ENCODE data around the gene ESM1.
A peak's percentile ranks its signal among the peaks of the same experiment; 100 is the strongest.

Gene ESM1

DNA sequence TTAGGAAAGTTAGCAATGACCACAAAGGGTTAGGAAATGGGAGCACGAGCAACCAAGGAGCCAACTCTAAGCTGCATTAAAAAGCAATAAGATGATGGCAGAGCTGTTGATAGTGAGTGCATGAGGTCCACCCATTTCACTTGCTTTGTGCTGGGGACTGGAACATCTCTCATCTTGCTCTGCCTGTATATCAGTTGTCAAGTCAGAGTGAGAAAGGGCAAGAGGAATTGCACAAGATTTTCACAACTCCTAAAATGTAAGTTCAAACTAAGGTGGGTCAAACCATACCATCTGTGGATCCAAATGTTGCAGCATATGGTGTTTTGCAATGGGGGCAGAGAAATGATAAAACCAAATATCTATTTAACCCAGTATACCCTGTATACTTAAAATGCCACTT lies 2.8 kb upstream of the ESM1 start:
- no peak for DNase-seq (ENCODE audit: extremely low read depth in 1 of 2, low read depth in 1 of 2)

DNA sequence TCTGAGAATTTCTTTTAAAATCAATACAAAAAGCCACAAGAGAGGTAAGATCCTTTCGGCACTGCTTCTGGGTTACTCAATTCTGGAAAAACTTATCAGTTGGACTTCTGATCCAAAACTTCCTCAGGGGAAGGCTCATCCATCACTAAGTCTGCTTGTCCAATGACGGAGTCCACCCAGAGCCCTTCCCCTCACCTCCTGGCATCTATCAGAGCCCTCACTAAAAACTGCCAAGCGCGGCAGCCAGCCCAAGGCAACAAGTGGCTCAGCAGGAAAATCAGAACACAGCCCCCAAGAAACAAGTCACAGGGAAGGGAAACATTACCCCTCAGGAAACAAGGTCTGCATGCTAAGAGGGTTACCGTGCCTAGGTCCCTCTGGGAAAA lies 869 bp upstream of the ESM1 start:
- no peak for DNase-seq (ENCODE audit: extremely low read depth in 1 of 2, low read depth in 1 of 2)

DNA sequence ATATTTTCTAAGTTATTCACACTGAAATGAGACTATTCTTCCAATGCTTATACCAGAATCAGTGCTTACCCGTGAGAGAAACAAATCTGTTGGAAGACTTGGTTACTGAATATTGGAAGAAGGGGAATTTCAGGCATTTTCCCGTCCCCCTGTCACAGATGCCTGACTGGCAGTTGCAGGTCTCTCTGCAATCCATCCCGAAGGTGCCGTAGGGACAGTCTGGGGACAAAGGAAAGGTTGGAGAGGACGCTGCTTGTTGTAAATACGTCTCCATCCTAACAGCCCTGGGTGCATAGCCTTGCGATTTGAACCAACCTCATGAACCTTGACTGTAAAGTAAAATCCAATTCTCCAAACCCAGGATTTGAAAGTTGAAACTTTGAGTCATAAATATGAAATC lies 3.5 kb downstream of the ESM1 start:
- DNase-seq (ENCODE audit: extremely low read depth in 1 of 2, low read depth in 1 of 2) = no peak

DNA sequence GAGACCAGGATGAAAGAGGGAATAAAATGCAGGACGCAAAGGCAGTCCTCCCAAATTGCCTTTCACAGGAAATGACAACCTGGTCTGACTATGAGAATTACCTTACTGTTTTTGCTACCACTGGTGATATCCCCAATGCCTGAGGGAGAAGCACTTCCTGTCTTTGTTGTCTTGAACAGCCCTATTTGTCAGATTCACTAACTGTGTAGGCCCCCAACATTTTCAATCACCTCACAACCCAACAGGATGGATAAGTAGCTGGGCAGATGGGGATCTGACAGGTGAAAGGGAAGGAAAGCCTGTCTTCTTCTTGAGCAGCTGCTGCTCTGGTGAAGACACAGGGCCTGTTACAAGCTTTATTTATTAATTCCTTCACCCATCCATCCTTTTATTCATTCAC lies 9.7 kb downstream of the ESM1 start:
- DNase-seq (ENCODE audit: extremely low read depth in 1 of 2, low read depth in 1 of 2) = no peak

DNA sequence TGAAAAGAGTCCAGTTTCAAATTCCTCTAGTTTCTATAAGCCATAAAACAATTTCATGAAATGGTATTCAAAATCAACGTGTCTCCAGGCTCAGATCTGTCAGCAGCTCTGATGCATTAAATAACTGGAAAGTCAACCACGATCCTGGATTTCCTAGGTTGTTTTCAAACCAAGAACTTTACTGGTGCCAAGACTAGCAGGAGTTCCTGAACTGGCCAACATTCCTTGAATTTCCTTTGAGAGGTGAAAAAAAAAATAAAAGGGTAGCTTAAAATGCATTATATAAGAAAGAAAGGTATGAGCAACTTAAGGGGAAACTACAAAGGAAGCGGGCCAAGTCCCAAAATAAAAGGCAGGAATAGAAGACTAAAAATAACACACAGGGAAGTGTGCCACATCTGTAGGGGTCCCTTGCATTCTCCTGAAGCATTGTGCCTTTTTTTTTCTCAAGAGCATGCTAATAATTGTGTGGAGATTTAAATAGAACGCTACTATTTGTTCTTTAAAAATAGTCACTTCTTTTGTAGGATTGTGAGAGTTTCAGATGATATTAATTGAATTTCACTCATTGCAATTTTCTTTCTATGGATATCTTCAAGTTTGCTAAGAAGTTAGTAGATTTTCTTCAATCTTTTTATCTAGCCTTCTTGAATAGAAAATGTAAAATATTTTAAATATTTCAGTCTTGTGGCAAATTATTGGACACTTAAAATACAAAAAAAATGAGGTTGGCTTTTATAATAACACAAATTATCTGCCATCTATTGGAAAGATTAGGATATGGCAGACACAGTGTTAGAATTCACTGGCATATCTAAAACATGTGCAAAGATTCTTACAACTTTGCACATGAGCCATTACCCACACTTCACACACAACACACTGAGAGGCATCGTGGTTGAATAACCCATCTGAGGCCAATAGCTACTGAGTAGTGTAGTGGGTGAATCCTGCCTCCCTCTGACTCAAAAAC lies 15.3 kb downstream of the ESM1 start:
- no peak for DNase-seq (ENCODE audit: extremely low read depth in 1 of 2, low read depth in 1 of 2)

DNA sequence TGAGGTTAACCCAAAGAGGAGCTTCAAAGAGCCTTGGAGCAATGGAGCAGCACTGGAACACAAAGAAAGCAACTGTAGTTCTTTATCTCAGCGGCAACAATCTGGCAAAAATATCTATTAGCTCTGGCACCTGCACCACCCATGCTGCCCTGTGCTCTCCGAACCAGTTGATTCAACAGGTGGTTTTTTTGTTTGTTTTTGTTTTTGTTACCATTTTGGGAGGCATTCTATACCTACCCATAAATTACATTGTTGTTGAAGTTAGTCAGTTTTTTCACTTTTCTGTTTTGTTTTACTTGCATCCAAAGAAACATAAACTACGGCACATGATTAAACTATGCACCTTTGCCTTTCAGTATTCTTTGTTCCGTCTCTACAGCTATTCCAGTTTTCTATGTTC lies 16.2 kb downstream of the ESM1 start:
- no peak for DNase-seq (ENCODE audit: extremely low read depth in 1 of 2, low read depth in 1 of 2)

DNA sequence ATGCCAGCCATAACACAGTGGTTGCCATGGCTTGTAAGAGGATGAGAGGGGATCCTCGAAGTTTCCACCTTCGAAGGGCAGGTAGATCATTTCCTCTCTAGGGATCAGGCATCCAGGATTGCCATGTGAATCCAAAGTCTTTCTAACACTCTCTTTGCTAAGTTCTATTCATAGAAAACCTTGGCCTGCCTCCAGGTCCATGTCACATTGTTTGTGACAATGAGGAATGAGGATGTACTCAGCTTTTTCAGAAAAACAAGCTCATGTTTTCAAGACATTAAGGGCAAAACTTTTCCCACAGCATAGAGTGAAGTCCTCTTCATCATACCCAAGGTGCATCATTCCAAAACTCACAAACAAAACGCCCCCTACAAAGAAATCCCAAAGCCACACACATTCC lies 19.6 kb downstream of the ESM1 start:
- DNase-seq (ENCODE audit: extremely low read depth in 1 of 2, low read depth in 1 of 2) = no peak

DNA sequence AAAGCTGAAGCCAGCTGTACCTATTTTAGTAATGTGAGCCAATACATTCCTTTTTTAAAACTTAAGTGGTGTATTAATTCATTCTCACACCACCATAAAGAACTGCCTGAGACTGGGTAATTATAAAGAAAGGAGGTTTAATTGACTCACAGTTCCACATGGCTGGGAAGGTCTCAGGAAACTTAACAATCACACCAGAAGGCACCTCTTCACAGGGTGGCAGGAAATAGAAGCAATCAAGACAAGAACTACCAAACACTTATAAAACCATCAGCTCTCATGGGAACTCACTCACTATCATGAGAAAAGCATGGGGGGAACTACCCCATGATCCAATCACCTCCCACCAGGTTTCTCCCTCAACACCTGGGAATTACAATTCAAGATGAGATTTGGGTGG lies 21.0 kb downstream of the ESM1 start:
- no peak for DNase-seq (ENCODE audit: extremely low read depth in 1 of 2, low read depth in 1 of 2)

DNA sequence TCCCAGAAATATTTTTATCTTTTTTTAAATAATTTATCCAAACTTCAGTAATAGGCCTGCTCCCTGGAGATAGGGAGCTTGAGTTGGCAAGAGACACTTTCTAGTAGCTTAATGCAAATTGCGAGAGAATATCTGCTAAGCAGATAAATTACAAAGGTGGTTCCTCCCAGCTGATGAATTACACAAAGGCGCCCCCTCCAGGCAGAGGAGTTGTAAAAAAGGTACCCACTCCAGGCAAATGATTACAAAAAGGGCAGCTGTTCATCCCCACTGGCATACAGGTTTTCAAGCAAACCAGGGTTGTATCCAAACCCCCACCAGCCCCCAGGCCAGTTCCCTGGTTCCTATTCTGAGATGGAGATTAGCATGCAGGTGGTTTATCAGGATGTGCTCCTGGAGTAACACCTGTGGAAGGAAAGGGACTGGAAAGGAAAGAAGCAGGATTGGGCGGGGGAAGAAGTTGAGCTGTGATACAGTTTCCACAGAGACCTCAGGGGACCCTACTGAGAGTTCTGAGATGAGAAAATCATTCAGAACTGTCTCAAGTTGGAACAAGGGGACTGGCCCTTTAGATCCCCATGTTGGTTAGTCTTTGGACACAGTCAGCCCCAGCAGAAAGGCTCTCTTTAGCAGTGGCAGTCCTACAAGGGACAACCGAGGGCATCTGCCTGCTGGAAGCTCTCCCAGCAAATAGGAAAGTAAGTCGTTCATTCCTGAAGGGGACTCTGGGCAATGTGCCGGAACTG lies 25.5 kb downstream of the ESM1 start:
- DNase-seq (ENCODE audit: extremely low read depth in 1 of 2, low read depth in 1 of 2) = no peak

DNA sequence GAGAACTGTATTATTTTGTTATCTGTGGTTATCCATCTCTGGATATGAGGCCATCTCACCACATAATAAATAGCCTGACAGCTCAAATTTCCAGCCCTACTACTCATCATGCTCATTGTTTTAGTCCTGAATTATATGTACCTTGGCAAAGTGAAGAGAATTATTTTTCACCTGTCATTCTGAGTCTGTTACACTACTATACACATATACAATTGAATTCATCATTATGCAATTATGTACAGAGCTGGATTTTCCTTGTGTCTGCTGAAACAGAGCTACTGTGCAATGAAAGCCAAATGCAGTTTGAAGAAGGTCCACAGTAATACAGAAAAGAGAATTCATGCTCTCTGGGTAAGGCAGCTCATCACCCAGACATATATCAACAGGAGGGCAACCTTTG lies 28.5 kb downstream of the ESM1 start:
- no peak for DNase-seq (ENCODE audit: extremely low read depth in 1 of 2, low read depth in 1 of 2)

DNA sequence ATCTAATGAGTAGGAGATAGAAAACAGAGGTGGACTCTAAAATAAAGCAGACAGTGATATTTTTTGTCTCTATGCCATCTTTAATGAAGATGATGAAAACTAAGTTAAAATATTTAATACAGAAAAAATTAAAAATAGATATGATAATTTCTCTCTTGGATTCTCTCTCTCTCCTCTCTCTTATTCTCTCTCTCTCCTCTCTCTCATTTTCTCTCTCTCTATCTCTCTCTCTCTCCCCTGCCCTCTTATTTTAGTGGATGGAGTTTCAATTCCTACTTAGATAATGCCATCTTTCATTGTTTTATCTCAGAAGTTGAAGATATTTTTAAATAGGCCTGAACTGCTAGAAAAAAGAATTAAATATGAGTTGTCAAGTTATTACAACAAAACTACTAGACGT lies 38.2 kb downstream of the ESM1 start:
- no peak for DNase-seq (ENCODE audit: extremely low read depth in 1 of 2, low read depth in 1 of 2)

DNA sequence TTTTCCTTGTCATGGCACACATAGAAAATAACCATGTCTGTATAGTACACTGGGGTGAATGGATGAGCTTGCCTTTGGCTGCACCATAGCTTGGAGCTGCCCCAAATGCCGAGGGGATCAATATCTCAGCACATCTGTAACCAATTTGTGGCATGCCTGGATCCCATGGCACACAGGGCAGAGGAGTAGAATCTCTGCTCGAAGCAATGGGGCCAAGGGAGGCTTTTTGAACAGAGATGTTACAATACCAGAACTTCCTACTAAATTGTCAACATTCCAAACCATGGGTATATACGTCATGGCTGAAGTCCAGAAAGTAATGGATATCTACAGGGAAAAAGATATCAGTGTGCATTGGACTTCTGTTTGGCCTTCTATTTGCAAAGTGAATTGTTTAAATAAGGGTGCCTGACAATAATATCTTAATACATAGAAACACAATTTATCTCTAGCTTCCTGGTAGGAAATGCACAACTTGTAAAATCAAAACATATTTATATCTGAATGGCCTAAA lies 39.0 kb downstream of the ESM1 start:
- DNase-seq (ENCODE audit: extremely low read depth in 1 of 2, low read depth in 1 of 2) = no peak

DNA sequence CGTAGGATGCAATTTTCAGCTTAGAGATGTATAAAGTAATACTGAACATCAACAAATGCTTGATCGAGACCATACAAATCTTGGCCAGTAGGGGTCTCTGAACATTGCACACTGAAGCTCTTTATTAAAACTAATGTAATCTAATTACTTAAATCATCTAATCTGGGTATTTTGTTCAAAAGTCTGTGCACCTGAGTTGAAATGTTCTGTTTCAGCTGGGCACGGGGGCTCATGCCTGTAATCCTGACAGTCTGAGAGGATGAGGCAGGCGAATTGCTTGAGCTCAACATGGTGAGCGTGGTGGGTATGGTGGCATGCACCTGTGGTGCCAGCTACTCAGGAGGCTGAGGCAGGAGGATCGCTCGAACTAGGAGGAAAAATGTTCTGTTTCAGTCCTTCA lies 41.0 kb downstream of the ESM1 start:
- DNase-seq (ENCODE audit: extremely low read depth in 1 of 2, low read depth in 1 of 2) = peak in 1 of 2 donors; percentile 3

DNA sequence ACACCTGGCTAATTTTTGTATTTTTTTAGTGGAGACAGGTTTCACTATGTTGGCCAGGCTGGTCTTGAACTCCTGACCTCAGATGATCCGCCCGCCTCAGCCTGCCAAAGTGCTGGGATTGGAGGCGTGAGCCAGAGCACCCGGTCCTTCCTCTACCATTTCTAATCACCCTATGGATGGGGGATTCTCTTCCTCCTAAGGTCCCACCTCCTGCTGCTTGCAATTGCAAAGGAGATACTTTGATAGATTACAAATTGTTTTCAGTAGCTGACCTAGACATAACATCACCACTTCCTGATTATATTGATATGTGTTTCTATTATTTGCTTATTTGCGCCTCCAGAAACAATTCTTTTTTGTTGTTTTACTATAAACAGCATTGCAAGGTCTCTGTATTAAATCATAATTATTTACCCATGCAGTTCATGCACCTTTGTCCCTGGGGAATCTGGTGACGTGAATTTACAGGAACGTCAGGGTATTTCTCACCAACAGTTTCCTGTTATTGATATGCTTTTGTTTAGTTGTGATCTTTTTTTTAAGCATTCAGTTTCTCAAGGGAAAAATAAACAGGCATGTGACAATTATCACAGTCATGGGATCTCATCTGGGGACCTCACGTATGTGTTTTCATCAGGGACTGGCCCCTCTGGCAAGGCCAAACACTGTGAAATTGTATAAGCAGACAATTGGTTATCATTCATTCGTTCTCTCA lies 43.2 kb downstream of the ESM1 start:
- no peak for DNase-seq (ENCODE audit: extremely low read depth in 1 of 2, low read depth in 1 of 2)

DNA sequence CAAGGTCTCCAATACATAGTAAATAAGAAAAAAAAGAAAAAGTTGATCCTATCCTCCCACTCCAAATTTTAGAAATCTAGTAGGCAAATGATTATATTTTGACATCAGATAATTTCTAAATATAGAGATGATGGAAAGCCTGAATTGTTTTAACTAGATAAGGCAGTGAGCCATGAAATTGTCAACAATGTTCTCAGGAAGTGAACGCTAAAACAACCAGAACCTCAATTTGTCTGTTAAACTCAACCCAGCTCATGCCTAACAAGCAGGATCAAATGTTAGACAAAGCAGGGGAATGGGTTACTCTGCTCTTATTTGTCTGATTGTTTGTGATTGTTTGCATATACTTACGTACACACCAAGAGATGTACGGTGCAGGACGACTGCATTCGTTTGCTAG lies 49.2 kb downstream of the ESM1 start:
- DNase-seq (ENCODE audit: extremely low read depth in 1 of 2, low read depth in 1 of 2) = no peak

DNA sequence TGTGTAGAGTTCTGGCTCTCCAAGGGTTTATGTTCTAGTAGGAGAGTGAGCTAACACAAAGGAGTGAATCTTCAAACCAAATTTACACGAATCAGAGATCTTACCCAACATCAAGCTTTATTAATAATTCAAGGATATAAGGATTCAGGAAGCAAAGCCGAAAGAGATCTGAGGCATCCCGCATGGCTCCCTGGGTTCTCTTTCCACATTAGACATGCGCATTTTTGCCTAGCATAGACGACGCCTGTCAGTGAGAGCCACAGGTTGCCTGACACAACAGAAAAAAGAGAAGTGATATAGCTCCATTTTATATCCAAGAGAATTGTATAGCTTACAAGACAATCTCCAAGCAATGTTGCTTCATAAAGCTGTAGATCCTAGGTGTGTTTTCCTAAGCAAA lies 52.6 kb downstream of the ESM1 start:
- no peak for DNase-seq (ENCODE audit: extremely low read depth in 1 of 2, low read depth in 1 of 2)

DNA sequence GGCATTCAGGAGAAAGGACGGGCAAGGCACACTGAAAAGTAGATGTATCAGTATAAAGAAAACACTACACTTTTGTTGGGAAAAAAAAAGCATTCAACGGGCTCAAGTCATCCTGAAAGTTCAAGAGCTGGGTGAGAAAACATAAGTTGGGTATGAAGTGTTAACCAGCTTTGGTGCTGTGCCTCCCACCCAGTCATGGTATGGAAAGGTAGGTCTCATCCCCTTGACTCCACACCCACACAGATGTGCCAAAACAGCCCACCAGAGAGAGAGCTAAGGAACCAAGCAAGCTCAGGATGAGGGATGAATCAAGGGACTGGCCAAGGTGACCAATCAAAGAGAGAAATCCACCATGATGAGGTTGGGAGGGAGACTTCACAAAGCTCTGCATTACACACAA lies 54.7 kb downstream of the ESM1 start:
- no peak for DNase-seq (ENCODE audit: extremely low read depth in 1 of 2, low read depth in 1 of 2)

All from activated CD8-positive, alpha-beta memory T cell treated with anti-CD3 and anti-CD28 coated beads for 1 hour (primary cell).